Measurements from ENCODE around the gene RGS17. TPM values are rescaled to one million over a fixed set of nuclear protein-coding genes. Genes with fewer than 3 reads are reported as not detected.

Gene RGS17
- total and polyA plus RNA-seq, 2 of the 13 experiments (the other 11 are each of a cell fraction or from before 2014, with no cell fraction given) = 0.04 TPM; not detected in 1

- TF ChIP-seq ZNF513 (CRISPR knock-in tag; conservative IDR thresholded peaks at IDR 0.05) (0 out of 2 replicates have a peak, but pooled peaks have one; percentile 78), FUBP1 (CRISPR knock-in tag; IDR thresholded peaks at IDR 0.05; ENCODE audit: borderline replicate concordance) (no peak), NR3C1 (CRISPR knock-in tag; IDR thresholded peaks at IDR 0.05) (no peak), GZF1 (CRISPR knock-in tag; IDR thresholded peaks at IDR 0.05) (no peak), ZFX (CRISPR knock-in tag; IDR thresholded peaks at IDR 0.05; ENCODE audit: low read depth) (no peak; the same call in 1 of the 2 replicates), RAD51 (IDR thresholded peaks at IDR 0.05; ENCODE audit: borderline replicate concordance) (no peak), STAT5B (CRISPR knock-in tag; IDR thresholded peaks at IDR 0.05) (no peak), SAP130 (CRISPR knock-in tag; IDR thresholded peaks at IDR 0.05; ENCODE audit: low read depth) (peak; percentile 100), EZH2 (conservative IDR thresholded peaks at IDR 0.05; ENCODE audit: low read depth, low read length) (no peak), DNMT3B (CRISPR knock-in tag; conservative IDR thresholded peaks at IDR 0.05) (peak; percentile 89), POGK (CRISPR knock-in tag; conservative IDR thresholded peaks at IDR 0.05) (peak; percentile 92), CBX1 (IDR thresholded peaks at IDR 0.05; ENCODE audit: low read depth) (no peak), ZBTB20 (CRISPR knock-in tag; IDR thresholded peaks at IDR 0.05; ENCODE audit: borderline replicate concordance, low read depth) (peak; percentile 29; the same call in 1 of the 2 replicates), ELF4 (CRISPR knock-in tag; IDR thresholded peaks at IDR 0.05; ENCODE audit: borderline replicate concordance) (peak; percentile 95), RFXAP (CRISPR knock-in tag; IDR thresholded peaks at IDR 0.05; ENCODE audit: borderline replicate concordance) (peak; percentile 75; the same call in 1 of the 2 replicates), ZNF724P (CRISPR knock-in tag; IDR thresholded peaks at IDR 0.05; ENCODE audit: borderline replicate concordance) (no peak; the same call in 1 of the 2 replicates), ZNF639 (CRISPR knock-in tag; conservative IDR thresholded peaks at IDR 0.05) (peak; percentile 49), CHCHD3 (CRISPR knock-in tag; IDR thresholded peaks at IDR 0.05) (peak; percentile 99)
- TF ChIP-seq, protein P1, sequence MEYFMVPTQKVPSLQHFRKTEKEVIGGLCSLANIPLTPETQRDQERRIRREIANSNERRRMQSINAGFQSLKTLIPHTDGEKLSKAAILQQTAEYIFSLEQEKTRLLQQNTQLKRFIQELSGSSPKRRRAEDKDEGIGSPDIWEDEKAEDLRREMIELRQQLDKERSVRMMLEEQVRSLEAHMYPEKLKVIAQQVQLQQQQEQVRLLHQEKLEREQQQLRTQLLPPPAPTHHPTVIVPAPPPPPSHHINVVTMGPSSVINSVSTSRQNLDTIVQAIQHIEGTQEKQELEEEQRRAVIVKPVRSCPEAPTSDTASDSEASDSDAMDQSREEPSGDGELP (IDR thresholded peaks at IDR 0.05; ENCODE audit: borderline replicate concordance, low read depth) = peak; percentile 97
- TF ChIP-seq, protein P2, sequence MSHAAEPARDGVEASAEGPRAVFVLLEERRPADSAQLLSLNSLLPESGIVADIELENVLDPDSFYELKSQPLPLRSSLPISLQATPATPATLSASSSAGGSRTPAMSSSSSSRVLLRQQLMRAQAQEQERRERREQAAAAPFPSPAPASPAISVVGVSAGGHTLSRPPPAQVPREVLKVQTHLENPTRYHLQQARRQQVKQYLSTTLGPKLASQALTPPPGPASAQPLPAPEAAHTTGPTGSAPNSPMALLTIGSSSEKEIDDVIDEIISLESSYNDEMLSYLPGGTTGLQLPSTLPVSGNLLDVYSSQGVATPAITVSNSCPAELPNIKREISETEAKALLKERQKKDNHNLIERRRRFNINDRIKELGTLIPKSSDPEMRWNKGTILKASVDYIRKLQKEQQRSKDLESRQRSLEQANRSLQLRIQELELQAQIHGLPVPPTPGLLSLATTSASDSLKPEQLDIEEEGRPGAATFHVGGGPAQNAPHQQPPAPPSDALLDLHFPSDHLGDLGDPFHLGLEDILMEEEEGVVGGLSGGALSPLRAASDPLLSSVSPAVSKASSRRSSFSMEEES (CRISPR knock-in tag; IDR thresholded peaks at IDR 0.05) = 0 out of 2 replicates have a peak, but pooled peaks have one; percentile 36
Measured at GRCh38 chr6:152982904-152983636, 148.0 kb downstream of the RGS17 start, which contains the start of gene FBXO5 (continued).
